RWPE2 (cell line): ENCODE data around the gene FRRS1.
"Not testable (repeated sequence)": the region's sequence is repeated elsewhere in the genome, so short reads cannot be mapped to it uniquely, and the experiment has no call there.

Experiments
- ATAC-seq: fragments of 200-7000 bp; cut with Tn5 transposase; 3 replicates; pipeline ENCODE4 v1.9.1; 2021; ENCODE audit warnings: low read depth
- DNase-seq: peaks from one replicate; pipeline ENCODE4 v3.0.0-alpha.2; 2020; ENCODE audit warnings: low spot score
- H3K27ac ChIP-seq: fragments of 450-650 bp; 2 replicates; pipeline ENCODE4 v1.5.1; 2017; ENCODE audit warnings: mild to moderate bottlenecking; ENCODE audit not compliant: poor library complexity, severe bottlenecking
- H3K27me3 ChIP-seq: fragments of 250-450 bp; sonication (Bioruptor Pico); 2 replicates; pipeline ENCODE4 v1.5.1; 2021; ENCODE audit warnings: mild to moderate bottlenecking, moderate library complexity; ENCODE audit not compliant: insufficient read depth, poor library complexity, severe bottlenecking
- H3K36me3 ChIP-seq: fragments of 250-450 bp; sonication (Bioruptor Pico); 2 replicates; pipeline ENCODE4 v1.5.1; 2020; ENCODE audit warnings: low read depth, mild to moderate bottlenecking, moderate library complexity
- H3K4me1 ChIP-seq: fragments of 250-450 bp; sonication (Bioruptor Pico); 2 replicates; pipeline ENCODE4 v1.5.1; 2021; ENCODE audit warnings: mild to moderate bottlenecking, moderate library complexity; ENCODE audit not compliant: insufficient read depth, poor library complexity, severe bottlenecking
- H3K4me3 ChIP-seq: fragments of 250-450 bp; sonication (Bioruptor Pico); 2 replicates; pipeline ENCODE4 v1.5.1; 2021; ENCODE audit warnings: mild to moderate bottlenecking, moderate library complexity; ENCODE audit not compliant: severe bottlenecking
- H3K9me3 ChIP-seq: fragments of 250-450 bp; sonication (Bioruptor Pico); 2 replicates; pipeline ENCODE4 v1.5.1; 2021; ENCODE audit warnings: mild to moderate bottlenecking, moderate library complexity; ENCODE audit not compliant: severe bottlenecking
- TF ChIP-seq, protein P1 (sequence below): fragments of 450-650 bp; IDR thresholded peaks from one replicate; pipeline ENCODE4 v1.5.1; 2017; ENCODE audit warnings: mild to moderate bottlenecking, moderate library complexity; ENCODE audit not compliant: poor library complexity, severe bottlenecking

The FRRS1 gene

DNA sequence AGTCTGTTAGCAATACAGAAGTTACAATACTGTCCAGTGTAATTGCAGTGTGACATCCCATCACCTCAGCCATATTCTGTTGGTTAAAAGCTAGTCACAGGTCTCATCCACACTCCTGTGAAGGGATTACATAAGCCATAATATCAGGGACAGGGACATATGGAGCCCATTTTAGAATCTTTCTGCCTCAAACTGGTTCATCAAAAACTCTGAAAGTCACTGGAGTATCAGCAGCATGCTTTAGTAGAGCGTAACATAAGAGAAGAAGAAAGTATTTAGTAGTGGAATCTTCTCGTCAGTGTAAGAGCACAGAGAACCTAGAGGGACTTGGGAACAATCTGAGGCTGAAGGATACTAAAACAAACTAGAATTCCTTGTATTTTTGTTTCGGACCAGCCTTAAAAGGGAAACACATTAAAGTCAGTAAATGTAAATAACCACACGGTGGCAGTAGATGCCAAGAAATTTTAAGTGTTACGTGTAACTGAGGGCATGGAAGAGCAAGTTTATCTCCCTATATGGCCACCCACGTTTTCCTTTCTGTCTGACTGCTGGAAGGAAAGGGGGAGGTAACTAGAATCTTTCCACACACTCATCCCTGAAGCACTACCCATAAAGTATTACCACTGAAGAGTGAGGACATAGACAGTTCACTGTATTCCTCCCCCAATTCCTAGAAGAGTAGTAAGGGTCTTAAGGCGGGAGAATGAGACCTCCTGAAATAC, 42.1 kb upstream of the FRRS1 start:
- H3K27ac ChIP-seq, result no peak overlapping the region
- ATAC-seq, result peak; percentile 91
- TF ChIP-seq, protein P1, sequence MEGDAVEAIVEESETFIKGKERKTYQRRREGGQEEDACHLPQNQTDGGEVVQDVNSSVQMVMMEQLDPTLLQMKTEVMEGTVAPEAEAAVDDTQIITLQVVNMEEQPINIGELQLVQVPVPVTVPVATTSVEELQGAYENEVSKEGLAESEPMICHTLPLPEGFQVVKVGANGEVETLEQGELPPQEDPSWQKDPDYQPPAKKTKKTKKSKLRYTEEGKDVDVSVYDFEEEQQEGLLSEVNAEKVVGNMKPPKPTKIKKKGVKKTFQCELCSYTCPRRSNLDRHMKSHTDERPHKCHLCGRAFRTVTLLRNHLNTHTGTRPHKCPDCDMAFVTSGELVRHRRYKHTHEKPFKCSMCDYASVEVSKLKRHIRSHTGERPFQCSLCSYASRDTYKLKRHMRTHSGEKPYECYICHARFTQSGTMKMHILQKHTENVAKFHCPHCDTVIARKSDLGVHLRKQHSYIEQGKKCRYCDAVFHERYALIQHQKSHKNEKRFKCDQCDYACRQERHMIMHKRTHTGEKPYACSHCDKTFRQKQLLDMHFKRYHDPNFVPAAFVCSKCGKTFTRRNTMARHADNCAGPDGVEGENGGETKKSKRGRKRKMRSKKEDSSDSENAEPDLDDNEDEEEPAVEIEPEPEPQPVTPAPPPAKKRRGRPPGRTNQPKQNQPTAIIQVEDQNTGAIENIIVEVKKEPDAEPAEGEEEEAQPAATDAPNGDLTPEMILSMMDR, result peak; percentile 74
- no peak for DNase-seq
- H3K4me3 ChIP-seq, result no peak overlapping the region
- peaks cover 4% of the 10 kb centered on the region for H3K4me1 ChIP-seq
- H3K36me3 ChIP-seq, result no peaks in the 10 kb centered on the region
- no peaks in the 10 kb centered on the region for H3K9me3 ChIP-seq
- H3K27me3 ChIP-seq, result peaks cover 4% of the 10 kb centered on the region

DNA sequence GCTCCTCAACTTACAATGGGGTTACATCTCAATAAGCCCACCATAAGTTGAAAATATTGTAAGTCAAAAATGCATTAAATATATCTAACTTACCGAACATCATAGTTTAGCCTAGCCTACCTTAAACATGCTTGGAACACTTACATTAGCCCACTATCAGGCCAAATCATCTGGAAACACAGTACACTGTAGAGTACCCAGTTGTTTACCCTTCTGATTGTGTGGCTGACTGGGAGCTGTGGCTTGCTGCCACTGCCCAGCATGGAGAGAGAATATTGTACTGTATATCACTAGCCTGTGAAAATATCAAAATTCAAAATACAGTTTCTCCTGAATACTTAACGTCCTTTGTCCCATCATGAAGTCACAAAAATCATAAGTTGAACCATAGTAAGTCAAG, 40.4 kb upstream of the FRRS1 start:
- no peak for ATAC-seq
- H3K4me3 ChIP-seq, result no peak overlapping the region
- H3K36me3 ChIP-seq, result no peaks in the 10 kb centered on the region
- TF ChIP-seq, protein P1, result no peak
- no peak overlapping the region for H3K27ac ChIP-seq
- peaks cover 4% of the 10 kb centered on the region for H3K4me1 ChIP-seq
- H3K9me3 ChIP-seq, result no peaks in the 10 kb centered on the region
- DNase-seq, result no peak
- peaks cover 4% of the 10 kb centered on the region for H3K27me3 ChIP-seq

DNA sequence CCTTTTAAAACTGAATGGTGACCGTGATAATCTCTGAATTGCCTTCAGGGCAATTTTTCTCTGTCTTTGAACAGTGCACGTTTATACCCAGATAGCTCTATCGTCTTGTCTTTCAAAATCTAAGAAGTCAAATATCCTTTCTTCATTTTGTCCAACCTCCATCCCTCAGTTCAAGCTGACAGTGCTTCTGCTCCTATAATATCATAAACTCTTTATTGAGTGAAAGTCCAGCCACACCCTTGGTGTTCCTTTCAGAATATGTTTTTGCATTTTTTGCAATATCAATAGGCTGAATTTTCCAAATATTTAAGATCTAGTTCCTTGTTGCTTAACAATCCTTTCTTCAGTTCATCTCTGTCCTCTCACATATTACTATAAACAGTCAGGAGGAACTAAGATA, 35.1 kb upstream of the FRRS1 start:
- H3K27ac ChIP-seq, result no peak overlapping the region
- DNase-seq (no peak), ATAC-seq (no peak)
- peaks cover 4% of the 10 kb centered on the region for H3K27me3 ChIP-seq
- no peaks in the 10 kb centered on the region for H3K36me3 ChIP-seq
- H3K9me3 ChIP-seq, result no peaks in the 10 kb centered on the region
- H3K4me3 ChIP-seq, result no peak overlapping the region
- TF ChIP-seq, protein P1, result no peak
- no peaks in the 10 kb centered on the region for H3K4me1 ChIP-seq

DNA sequence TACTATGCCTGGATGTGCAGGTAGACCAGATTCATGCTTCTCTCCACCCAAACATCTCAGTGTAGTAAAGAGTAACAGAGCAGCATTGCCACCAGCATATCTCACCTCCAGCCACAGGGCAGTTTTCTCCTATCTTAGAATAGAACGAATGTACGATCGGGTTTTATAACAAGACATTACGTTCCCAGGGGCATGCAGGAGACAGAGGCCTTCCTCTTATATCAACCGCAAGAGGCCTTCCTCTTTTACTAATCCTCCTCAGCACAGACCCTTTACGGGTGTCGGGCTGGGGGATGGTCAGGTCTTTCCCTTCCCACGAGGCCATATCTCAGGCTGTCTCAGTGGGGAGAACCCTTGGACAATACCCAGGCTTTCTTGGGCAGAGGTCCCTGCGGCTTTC, 27.4 kb upstream of the FRRS1 start:
- H3K4me1 ChIP-seq, ATAC-seq, H3K36me3 ChIP-seq, H3K4me3 ChIP-seq, H3K27me3 ChIP-seq, DNase-seq, H3K9me3 ChIP-seq, H3K27ac ChIP-seq: not testable (repeated sequence)

DNA sequence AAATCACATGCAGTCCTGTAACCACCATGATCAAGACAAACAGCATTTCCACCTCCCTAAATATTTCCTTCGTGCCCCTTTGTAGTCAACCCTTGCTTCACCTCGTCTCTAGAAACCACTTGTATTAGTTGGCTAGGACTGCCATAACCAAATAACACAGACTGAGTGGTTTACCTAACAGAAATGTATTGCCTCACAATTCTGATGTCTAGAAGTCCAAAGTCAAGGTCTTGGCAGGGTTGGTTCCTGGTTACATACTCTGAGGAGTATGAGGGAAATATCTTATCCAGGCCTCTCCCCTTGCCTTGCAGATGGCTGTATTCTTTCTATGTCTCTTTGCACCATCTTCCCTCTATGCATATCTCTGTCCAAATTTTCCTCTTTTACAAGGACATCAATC, 23.3 kb upstream of the FRRS1 start:
- TF ChIP-seq, protein P1, result no peak
- no peaks in the 10 kb centered on the region for H3K9me3 ChIP-seq
- ATAC-seq, result no peak

More for the DNA sequence above, 23.3 kb upstream of the FRRS1 start:
- Histone ChIP-seq H3K27ac (no peak overlapping the region), H3K36me3 (no peaks in the 10 kb centered on the region), H3K4me1 (no peaks in the 10 kb centered on the region), H3K27me3 (no peaks in the 10 kb centered on the region), H3K4me3 (no peak overlapping the region)
- no peak for DNase-seq
